HG03025 (cell line): ENCODE data around the gene CD8A.

Experiments used
- ATAC-seq: cut with Tn5 transposase; IDR thresholded peaks from one replicate; pipeline ENCODE4 v1.9.1; 2021; ENCODE audit warnings: mild to moderate bottlenecking, moderate library complexity; ENCODE audit not compliant: unreplicated experiment, low FRiP score

The CD8A gene

GRCh38 chr2:86809481-86810121 lies 18.9 kb upstream of the CD8A start:
- no peak for ATAC-seq

GRCh38 chr2:86808315-86809161 lies 17.8 kb upstream of the CD8A start:
- ATAC-seq: peak; percentile 88

DNA sequence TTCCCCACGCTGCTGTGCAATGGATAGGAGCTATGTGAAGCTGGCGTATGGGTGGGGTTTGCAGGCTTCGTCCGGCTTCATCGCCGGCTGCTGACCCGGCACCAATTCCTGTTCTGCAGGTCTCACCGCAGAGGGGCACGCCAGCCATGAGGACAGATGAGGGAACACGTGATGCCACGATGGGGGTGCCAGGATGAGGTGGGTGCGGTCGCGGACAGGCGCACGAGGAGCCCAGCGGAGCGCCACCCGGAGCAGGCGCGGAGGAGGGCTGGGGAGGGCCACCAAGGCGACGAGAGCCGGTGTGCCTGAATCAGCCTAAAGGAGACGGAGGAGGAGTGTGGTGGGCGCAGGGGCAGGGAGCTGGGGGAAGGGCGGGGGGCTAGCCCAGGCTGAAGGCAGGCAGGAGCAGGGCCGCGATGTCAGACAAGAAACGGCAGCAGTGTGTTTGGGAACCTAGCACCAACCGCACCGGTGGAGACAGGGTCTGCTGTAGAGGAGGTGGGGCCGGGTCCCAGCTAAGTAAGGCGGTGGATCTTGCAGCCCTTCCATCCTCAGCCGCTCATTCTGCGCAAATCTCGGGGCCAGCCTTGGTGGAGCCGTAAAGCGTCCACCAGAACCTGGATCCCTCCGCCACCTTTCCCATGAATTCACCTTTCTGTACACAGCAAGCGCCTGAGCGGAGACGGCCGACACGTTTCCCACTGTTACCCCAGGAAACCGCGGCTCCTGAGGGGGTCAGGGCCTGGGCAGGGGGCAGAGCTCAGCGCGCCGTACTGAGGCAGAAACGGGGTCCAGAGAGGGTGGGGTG lies 17.0 kb upstream of the CD8A start:
- peak; percentile 37 for ATAC-seq

DNA sequence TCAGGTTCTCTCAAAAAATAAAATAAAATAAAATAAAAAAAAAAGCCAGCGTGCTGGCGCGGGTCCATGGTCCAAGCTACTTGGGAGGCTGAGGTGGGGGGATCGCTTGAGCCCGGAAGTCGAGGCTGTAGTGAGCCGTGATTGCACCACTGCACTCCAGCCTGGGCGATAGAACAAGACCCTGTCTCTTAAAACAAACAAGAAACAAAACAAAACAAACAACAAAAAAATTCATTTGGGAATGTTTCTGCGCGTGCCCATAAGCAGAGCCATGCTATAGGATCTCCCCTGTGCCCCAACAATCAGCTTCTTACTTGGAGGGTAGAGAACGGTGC lies 16.4 kb upstream of the CD8A start:
- ATAC-seq: no peak

GRCh38 chr2:86806059-86806857 lies 15.5 kb upstream of the CD8A start:
- ATAC-seq: no peak

DNA sequence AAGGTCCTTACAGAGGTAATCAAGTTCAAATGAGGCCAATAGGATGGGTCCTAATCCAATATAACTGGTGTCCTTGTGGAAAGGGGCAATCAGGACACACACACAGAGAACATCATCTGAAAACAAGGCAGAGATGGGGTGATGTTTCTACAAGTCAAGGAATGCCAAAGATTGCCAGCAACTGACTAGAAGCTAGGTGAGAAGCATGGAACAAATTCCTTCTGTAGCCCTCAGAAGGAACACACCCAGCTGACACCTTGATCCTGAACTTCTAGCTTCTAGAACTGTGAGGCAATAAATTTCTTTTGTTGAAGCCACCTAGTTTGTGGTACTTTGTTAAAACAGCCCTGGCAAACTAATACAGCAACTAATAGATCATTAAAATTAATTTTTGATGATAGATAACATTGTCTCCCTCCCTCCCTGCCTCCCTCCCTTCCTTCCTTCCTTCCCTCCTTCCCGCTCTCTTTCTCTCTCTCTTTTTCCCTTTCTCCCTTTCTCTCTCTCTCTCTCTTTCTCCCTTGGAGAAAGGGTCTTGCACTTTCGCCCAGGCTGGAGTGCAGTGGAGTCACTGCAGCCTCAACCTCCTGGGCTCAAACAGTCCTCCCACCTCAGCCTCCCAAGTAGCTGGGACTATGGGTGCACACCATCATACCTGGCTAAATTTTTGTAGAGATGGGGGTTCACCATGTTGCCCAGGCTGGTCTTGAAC lies 10.3 kb upstream of the CD8A start:
- ATAC-seq: no peak

- no peak for ATAC-seq
These were observed 4.1 kb upstream of the CD8A start for GRCh38 chr2:86794861-86795260.

GRCh38 chr2:86793752-86794151 lies 3.0 kb upstream of the CD8A start:
- ATAC-seq: no peak

DNA sequence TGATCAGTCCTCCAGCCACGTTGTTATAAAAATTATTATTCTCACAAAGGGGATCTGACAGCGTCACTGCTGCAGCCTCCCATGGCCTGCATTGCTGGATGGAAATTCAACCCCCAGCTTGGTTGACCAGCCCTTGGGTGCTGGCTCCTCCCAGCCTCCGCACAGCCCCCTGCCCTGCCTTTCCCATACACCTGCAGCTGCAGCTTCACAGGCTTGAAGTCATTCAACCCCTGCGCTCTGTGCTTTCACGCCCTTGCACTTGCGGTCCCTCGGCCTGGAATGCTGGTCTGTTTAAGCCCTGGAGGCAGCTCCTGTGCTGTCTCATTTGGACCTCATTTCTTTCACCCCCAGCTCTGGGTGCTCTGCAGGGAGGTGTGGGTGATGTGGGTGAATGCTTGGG lies 860 bp upstream of the CD8A start:
- no peak for ATAC-seq

GRCh38 chr2:86790134-86790675 lies 508 bp downstream of the CD8A start:
- no peak for ATAC-seq

DNA sequence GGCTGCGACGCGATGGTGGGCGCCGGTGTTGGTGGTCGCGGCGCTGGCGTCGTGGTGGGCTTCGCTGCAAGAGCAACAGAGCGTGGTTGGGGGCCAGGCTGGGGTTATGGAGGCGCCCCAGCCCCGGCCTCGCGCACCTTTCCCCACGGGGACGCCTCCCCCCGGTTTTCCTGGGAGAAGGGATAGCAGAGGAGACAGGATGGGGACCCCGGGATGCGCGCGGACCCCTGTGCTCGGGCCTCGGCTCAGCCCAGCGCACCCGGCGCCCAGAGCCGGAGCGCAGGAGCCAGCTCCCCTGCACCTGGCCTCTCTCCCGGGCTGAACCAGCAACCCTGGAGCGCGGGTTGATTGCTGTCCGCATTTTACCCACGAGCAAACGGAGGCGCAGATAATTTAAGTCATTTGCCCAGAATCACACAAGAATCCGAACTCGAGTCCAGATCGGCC lies 1.0 kb downstream of the CD8A start:
- no peak for ATAC-seq

DNA sequence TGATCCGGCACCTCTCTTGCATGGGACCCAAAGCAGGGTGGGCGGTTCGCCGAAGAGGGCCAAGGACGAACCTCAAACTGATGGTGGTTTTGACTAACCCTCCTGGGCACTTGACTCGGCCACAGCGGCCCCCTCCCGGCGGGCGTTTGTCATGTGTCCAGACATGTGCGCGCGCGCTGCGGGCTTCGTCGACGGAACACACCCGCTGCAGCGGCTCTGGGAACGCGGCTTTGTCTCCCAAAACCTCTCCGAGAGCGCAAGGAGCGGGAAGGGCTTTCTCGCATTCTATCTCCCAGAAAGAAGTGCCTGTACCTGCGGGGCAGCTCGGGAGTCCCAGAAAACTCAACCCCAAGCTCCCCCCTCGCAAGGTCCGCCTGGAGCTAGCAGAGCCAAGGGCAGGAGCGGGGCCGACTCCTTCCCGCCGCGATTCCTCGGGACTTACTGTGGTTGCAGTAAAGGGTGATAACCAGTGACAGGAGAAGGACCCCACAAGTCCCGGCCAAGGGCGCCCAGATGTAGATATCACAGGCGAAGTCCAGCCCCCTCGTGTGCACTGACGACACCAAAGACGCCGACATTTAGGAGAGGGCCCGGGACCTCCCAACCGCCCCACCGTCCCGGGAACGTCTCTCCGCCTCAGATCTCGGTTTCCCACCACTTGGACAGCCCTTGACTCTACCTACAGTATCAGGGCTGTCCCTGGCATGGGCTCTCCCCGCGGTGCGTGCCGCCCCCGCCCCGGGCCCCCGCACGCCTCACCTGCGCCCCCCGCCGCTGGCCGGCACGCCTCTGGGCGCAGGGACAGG lies 1.6 kb downstream of the CD8A start:
- no peak for ATAC-seq

DNA sequence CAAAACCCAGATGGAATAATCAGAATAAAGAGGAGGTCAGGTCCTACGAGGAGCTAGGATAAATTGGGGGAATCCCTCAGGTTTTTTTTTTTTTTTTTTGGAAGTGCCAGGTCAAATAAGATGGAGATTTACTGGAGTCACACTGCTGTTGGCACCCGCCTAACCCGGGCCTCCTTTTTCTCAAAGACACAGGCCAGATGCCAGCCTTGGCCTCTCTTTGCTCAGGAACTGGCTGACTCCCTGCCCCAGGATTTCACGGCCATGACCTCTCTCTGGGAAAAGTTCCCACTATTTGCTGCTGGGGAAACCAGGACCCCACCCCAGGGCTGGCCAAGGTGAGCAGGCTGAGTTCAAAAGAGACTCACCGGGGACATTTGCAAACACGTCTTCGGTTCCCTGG lies 2.5 kb downstream of the CD8A start:
- no peak for ATAC-seq

- ATAC-seq: no peak
These were observed 3.0 kb downstream of the CD8A start for GRCh38 chr2:86787736-86788135.

GRCh38 chr2:86786001-86786536 lies 4.6 kb downstream of the CD8A start:
- ATAC-seq: no peak

DNA sequence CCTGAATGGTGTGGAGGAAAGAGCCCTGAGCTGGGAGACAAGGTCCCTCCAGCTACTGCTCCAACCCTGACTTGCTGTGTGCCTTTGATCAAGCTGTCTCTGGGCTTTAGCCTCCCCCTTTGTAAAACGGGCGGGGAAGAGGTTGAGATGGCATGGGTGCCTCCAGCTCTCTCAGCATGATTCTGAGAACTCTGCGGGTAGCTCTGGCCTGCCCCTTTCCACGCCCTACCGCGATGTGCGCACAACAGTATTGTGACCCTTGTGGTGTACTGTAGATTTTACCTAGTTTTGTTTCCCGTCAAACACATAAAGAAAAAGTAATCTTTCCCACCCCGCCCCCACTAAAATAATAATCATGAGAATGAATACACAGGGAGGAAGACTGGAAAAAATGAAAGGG lies 5.3 kb downstream of the CD8A start:
- no peak for ATAC-seq

- peak; percentile 96 for ATAC-seq
These were observed 6.9 kb downstream of the CD8A start for GRCh38 chr2:86783615-86784339.

GRCh38 chr2:86782748-86783147 lies 8.0 kb downstream of the CD8A start:
- ATAC-seq: no peak
